ENCODE measurements around the gene MAPKAPK3. TPM values are rescaled to one million over a fixed set of nuclear protein-coding genes. Genes with fewer than 3 reads are reported as not detected.

Gene MAPKAPK3
- total RNA-seq, 1 donor from 2014 or later, result 2.9 TPM

GRCh38 chr3:50624634-50625033 is 7.7 kb downstream of the MAPKAPK3 start:
- FAIRE-seq, result no peak

GRCh38 chr3:50625231-50626182 is 8.6 kb downstream of the MAPKAPK3 start:
- DNase-seq (ENCODE audit: low spot score in 2 of 2) (no peak), FAIRE-seq (no peak)

More at GRCh38 chr3:50624634-50625033, 7.7 kb downstream of the MAPKAPK3 start:
- DNase-seq (ENCODE audit: low spot score in 2 of 2), result no peak

GRCh38 chr3:50626401-50626800 is 9.4 kb downstream of the MAPKAPK3 start:
- FAIRE-seq, result no peak

GRCh38 chr3:50627407-50628051 is 10.6 kb downstream of the MAPKAPK3 start:
- DNase-seq (ENCODE audit: low spot score in 2 of 2), result no peak
- no peak for FAIRE-seq

More at GRCh38 chr3:50626401-50626800, 9.4 kb downstream of the MAPKAPK3 start:
- no peak for DNase-seq (ENCODE audit: low spot score in 2 of 2)

- DNase-seq (ENCODE audit: low spot score in 2 of 2) (no peak), FAIRE-seq (no peak)
Observed at GRCh38 chr3:50628601-50629000, 11.7 kb downstream of the MAPKAPK3 start.

- FAIRE-seq, result no peak
- DNase-seq (ENCODE audit: low spot score in 2 of 2), result no peak
Observed at GRCh38 chr3:50630394-50630793, 13.4 kb downstream of the MAPKAPK3 start.

GRCh38 chr3:50630877-50631276 is 13.9 kb downstream of the MAPKAPK3 start:
- no peak for FAIRE-seq

GRCh38 chr3:50632450-50632849 is 15.5 kb downstream of the MAPKAPK3 start:
- FAIRE-seq (no peak), DNase-seq (ENCODE audit: low spot score in 2 of 2) (no peak)

More at GRCh38 chr3:50630877-50631276, 13.9 kb downstream of the MAPKAPK3 start:
- no peak for DNase-seq (ENCODE audit: low spot score in 2 of 2)

- DNase-seq (ENCODE audit: low spot score in 2 of 2), result no peak
- FAIRE-seq, result no peak
Observed at GRCh38 chr3:50633230-50633790, 16.4 kb downstream of the MAPKAPK3 start.

- FAIRE-seq, result no peak
- no peak for DNase-seq (ENCODE audit: low spot score in 2 of 2)
Observed at GRCh38 chr3:50635066-50635465, 18.1 kb downstream of the MAPKAPK3 start.

GRCh38 chr3:50637011-50637410 is 20.1 kb downstream of the MAPKAPK3 start:
- FAIRE-seq (no peak), DNase-seq (ENCODE audit: low spot score in 2 of 2) (no peak)

GRCh38 chr3:50637945-50638344 is 21.0 kb downstream of the MAPKAPK3 start:
- FAIRE-seq (no peak), DNase-seq (ENCODE audit: low spot score in 2 of 2) (no peak)

GRCh38 chr3:50639055-50639494 is 22.1 kb downstream of the MAPKAPK3 start:
- DNase-seq (ENCODE audit: low spot score in 2 of 2) (no peak), FAIRE-seq (no peak)

- FAIRE-seq, result no peak
- no peak for DNase-seq (ENCODE audit: low spot score in 2 of 2)
Observed at GRCh38 chr3:50642382-50642781, 25.4 kb downstream of the MAPKAPK3 start.

- DNase-seq (ENCODE audit: low spot score in 2 of 2), result peak in 1 of 2 donors; percentile 27
- FAIRE-seq, result no peak
Observed at GRCh38 chr3:50644561-50644960, 27.6 kb downstream of the MAPKAPK3 start.

GRCh38 chr3:50645378-50645777 is 28.4 kb downstream of the MAPKAPK3 start:
- FAIRE-seq (no peak), DNase-seq (ENCODE audit: low spot score in 2 of 2) (no peak)

- DNase-seq (ENCODE audit: low spot score in 2 of 2) (no peak), FAIRE-seq (no peak)
Observed at GRCh38 chr3:50648313-50648712, 31.4 kb downstream of the MAPKAPK3 start.

- no peak for FAIRE-seq
- DNase-seq (ENCODE audit: low spot score in 2 of 2), result no peak
Observed at GRCh38 chr3:50648944-50649343, 32.0 kb downstream of the MAPKAPK3 start.

GRCh38 chr3:50649451-50649931 is 32.5 kb downstream of the MAPKAPK3 start:
- DNase-seq (ENCODE audit: low spot score in 2 of 2) (peak in 1 of 2 donors; percentile 34), FAIRE-seq (no peak)

GRCh38 chr3:50650018-50650417 is 33.1 kb downstream of the MAPKAPK3 start:
- DNase-seq (ENCODE audit: low spot score in 2 of 2), result no peak
- no peak for FAIRE-seq

GRCh38 chr3:50651445-50651844 is 34.5 kb downstream of the MAPKAPK3 start:
- DNase-seq (ENCODE audit: low spot score in 2 of 2) (no peak), FAIRE-seq (no peak)

Measured in frontal cortex (tissue), 4 donors.